ENCODE data around the gene NPHS1. TPM values are rescaled to one million over a fixed set of nuclear protein-coding genes. Genes with fewer than 3 reads are reported as not detected.
"Not testable (repeated sequence)": the region's sequence is repeated elsewhere in the genome, so short reads cannot be mapped to it uniquely, and the experiment has no call there.

Gene NPHS1
- polyA plus RNA-seq, 4 donors, result 0.06 to 0.52 TPM; not detected in 2

DNA sequence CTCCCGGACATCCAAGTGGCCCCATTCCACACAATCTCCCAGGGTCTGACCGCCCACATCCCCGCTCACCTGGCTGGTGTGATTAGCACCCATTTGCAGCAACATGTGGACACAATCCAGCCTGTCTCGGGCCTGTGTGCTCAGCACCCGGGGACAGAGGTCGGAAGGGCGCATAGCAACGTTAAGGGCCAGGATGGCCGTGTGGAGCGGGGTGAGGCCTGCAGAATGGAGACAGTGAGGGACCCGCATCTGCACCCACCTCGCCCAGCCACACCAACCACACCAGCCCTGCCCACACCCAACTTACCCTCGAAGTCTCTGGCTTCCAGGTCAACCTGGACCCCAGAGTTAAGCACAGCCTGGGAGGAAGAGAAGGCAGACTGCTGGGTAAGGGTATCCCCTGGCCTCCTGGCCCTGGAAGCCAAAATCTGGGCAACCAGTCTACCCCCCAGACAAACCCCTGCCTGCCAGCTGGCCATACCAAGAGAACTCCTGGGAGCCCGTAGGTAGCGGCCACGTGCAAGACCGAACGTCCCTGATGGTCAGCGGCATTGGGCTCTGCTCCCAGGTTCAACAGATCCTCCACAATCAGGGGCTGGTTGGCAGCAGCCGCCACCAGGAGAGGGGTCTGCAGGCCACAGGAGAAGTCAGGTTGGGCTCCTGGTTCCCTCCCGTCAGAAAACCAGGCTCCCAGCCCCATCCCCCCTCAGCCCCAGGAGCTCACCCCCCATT is 43.8 kb upstream of the NPHS1 start:
- H3K4me3 ChIP-seq (ENCODE audit: low read depth in 1 of 3, low read length in 3 of 3), result no peak overlapping the region
- H3K36me3 ChIP-seq (ENCODE audit: control insufficient read depth in 3 of 3, insufficient read depth in 2 of 3, low read depth in 1 of 3, low read length in 3 of 3), result peaks cover 0 to 50% (median 9%) of the 10 kb centered on the region in 3 donors
- 91% methylated on average over 21 of the region's 21 CpGs for WGBS, 3 donors
- DNase-seq (no peak), FAIRE-seq (no peak)
- H3K4me1 ChIP-seq (ENCODE audit: control insufficient read depth in 3 of 3, insufficient read depth in 2 of 3, low read depth in 1 of 3, low read length in 2 of 3), result peaks cover 0 to 9% (median 0%) of the 10 kb centered on the region in 3 donors
- H3K27ac ChIP-seq (ENCODE audit: low read depth in 1 of 3, low read length in 2 of 3), result no peak overlapping the region
- H3K9me3 ChIP-seq (ENCODE audit: control insufficient read depth in 2 of 2, insufficient read depth in 1 of 2, low read depth in 1 of 2, low read length in 1 of 2), result no peaks in the 10 kb centered on the region
- peaks cover 0 to 2% (median 0%) of the 10 kb centered on the region in 3 donors for H3K27me3 ChIP-seq (ENCODE audit: control insufficient read depth in 3 of 3, insufficient read depth in 3 of 3, low read length in 3 of 3)

DNA sequence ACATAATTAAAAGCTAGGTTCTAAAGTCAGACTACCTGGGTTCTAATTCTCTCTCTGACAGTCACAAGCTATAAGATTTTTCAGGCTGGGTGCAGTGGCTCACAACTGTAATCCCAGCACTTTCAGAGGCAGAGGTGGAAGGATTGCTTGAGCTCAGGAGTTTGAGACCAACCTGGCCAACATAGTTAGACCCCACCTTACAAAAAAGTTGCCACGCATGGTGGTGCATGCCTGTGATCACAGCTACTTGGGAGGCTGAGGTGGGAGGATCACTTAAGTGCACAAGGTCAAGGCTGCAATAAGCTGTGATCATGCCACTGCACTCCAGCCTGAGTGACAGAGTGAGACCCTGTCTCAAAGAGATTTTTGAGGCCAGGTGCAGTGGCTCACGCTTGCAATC is 42.0 kb upstream of the NPHS1 start:
- H3K27ac ChIP-seq (ENCODE audit: low read depth in 1 of 3, low read length in 2 of 3), result no peak overlapping the region
- WGBS, 3 donors, result 93 to 98% (median 98%) methylated on average over 2 of the region's 2 CpGs
- no peaks in the 10 kb centered on the region for H3K9me3 ChIP-seq (ENCODE audit: control insufficient read depth in 2 of 2, insufficient read depth in 1 of 2, low read depth in 1 of 2, low read length in 1 of 2)
- DNase-seq (no peak), FAIRE-seq (no peak)
- no peaks in the 10 kb centered on the region for H3K27me3 ChIP-seq (ENCODE audit: control insufficient read depth in 3 of 3, insufficient read depth in 3 of 3, low read length in 3 of 3)
- no peak overlapping the region for H3K4me3 ChIP-seq (ENCODE audit: low read depth in 1 of 3, low read length in 3 of 3)
- H3K4me1 ChIP-seq (ENCODE audit: control insufficient read depth in 3 of 3, insufficient read depth in 2 of 3, low read depth in 1 of 3, low read length in 2 of 3), result peaks cover 0 to 9% (median 0%) of the 10 kb centered on the region in 3 donors
- H3K36me3 ChIP-seq (ENCODE audit: control insufficient read depth in 3 of 3, insufficient read depth in 2 of 3, low read depth in 1 of 3, low read length in 3 of 3), result peaks cover 2 to 64% (median 13%) of the 10 kb centered on the region in 3 donors

DNA sequence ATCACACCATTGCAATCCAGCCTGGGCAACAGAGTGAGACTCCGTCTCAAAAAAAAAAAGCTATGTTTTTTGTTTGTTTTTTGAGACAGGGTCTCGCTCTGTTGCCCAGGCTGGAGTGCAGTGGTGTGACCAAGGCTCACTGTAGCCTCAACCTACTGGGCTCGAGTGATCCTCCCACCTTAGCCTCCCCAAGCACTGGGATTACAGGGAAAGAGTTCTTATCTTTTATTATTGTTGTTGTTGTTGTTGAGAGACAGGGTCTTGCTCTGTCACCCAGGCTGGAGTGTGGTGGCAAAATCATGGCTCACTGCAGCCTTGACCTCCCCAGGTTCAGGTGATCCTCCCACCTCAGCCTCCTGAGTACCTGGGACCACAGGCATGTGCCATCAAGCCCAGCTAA is 39.5 kb upstream of the NPHS1 start:
- not testable (repeated sequence) for H3K27me3 ChIP-seq (ENCODE audit: control insufficient read depth in 3 of 3, insufficient read depth in 3 of 3, low read length in 3 of 3); H3K4me1 ChIP-seq (ENCODE audit: control insufficient read depth in 3 of 3, insufficient read depth in 2 of 3, low read depth in 1 of 3, low read length in 2 of 3); DNase-seq; H3K9me3 ChIP-seq (ENCODE audit: control insufficient read depth in 2 of 2, insufficient read depth in 1 of 2, low read depth in 1 of 2, low read length in 1 of 2); H3K27ac ChIP-seq (ENCODE audit: low read depth in 1 of 3, low read length in 2 of 3); FAIRE-seq; H3K4me3 ChIP-seq (ENCODE audit: low read depth in 1 of 3, low read length in 3 of 3)
- H3K36me3 ChIP-seq (ENCODE audit: control insufficient read depth in 3 of 3, insufficient read depth in 2 of 3, low read depth in 1 of 3, low read length in 3 of 3), result peaks cover 8 to 70% (median 22%) of the 10 kb centered on the region in 3 donors
- WGBS, 3 donors, result 95 to 96% (median 95%) methylated on average over 3 of the region's 3 CpGs

DNA sequence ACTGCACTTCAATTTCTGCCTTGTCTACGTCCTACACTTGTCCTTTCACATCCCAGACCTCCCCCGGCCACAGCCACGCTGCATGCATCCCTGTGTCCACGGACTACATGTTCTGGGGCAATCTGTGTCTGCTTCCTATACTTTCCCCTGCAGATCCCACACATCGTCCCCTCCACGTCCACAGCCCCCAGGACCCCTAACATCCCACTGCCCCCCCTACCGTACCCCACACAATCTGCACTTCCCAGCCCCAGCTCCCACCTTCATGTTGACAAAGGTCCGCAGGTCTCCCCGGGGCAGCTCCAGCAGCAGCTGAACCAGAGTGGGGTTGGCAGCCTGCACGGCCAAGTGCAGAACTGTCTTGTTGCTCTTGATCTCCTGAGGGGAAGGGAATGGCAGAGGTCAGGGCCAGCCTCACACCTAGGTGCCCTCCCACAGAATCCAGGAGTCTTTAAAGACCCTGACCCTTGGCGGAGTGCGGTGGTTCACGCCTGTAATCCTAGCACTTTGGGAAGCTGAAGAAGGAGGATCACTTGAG is 37.9 kb upstream of the NPHS1 start:
- DNase-seq (no peak), FAIRE-seq (no peak)
- 93 to 95% (median 93%) methylated on average over 13 of the region's 13 CpGs for WGBS, 3 donors
- Histone ChIP-seq H3K27me3 (ENCODE audit: control insufficient read depth in 3 of 3, insufficient read depth in 3 of 3, low read length in 3 of 3) (no peaks in the 10 kb centered on the region), H3K36me3 (ENCODE audit: control insufficient read depth in 3 of 3, insufficient read depth in 2 of 3, low read depth in 1 of 3, low read length in 3 of 3) (peaks cover 8 to 55% (median 19%) of the 10 kb centered on the region in 3 donors), H3K9me3 (ENCODE audit: control insufficient read depth in 2 of 2, insufficient read depth in 1 of 2, low read depth in 1 of 2, low read length in 1 of 2) (no peaks in the 10 kb centered on the region), H3K27ac (ENCODE audit: low read depth in 1 of 3, low read length in 2 of 3) (no peak overlapping the region), H3K4me3 (ENCODE audit: low read depth in 1 of 3, low read length in 3 of 3) (no peak overlapping the region), H3K4me1 (ENCODE audit: control insufficient read depth in 3 of 3, insufficient read depth in 2 of 3, low read depth in 1 of 3, low read length in 2 of 3) (no peaks in the 10 kb centered on the region)

DNA sequence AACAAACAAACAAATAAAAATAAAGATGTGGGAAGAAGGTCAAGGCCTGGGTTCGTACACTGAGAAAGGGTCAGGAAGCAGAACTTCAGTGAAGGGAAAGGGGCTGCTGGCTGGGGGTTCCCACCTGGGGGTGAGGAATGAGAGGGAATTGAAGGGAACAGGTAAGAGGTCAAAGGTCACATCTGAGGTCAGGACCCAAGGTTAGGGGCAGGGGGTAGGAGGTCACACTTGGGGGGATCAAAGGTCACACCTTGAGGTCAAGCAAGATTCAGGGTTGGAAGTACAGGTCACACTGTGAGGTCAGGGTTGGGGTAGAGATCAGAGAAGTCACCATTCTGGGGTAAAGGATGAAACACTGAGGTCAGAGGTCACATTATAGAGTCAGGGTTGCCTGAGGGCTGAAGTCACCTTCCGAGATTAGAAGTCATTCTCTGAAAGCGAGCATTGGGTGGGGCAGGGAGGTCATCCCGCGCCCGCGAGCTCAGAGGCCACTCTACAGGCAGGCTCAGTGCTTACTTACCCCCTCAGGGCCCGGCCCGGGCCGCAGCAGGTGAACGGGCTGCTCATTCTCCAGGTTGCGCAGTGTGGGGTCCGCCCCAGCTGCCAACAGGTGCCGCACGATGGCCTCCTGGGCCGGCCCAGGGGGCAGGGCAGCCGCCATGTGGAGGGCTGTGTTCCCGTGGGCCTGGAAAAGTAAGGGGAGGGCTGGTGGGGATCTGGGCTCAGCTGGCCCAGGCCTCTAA is 37.2 kb upstream of the NPHS1 start:
- Histone ChIP-seq H3K27ac (ENCODE audit: low read depth in 1 of 3, low read length in 2 of 3) (no peak overlapping the region), H3K9me3 (ENCODE audit: control insufficient read depth in 2 of 2, insufficient read depth in 1 of 2, low read depth in 1 of 2, low read length in 1 of 2) (no peaks in the 10 kb centered on the region), H3K27me3 (ENCODE audit: control insufficient read depth in 3 of 3, insufficient read depth in 3 of 3, low read length in 3 of 3) (no peaks in the 10 kb centered on the region), H3K36me3 (ENCODE audit: control insufficient read depth in 3 of 3, insufficient read depth in 2 of 3, low read depth in 1 of 3, low read length in 3 of 3) (peaks cover 8 to 50% (median 19%) of the 10 kb centered on the region in 3 donors), H3K4me1 (ENCODE audit: control insufficient read depth in 3 of 3, insufficient read depth in 2 of 3, low read depth in 1 of 3, low read length in 2 of 3) (no peaks in the 10 kb centered on the region), H3K4me3 (ENCODE audit: low read depth in 1 of 3, low read length in 3 of 3) (no peak overlapping the region)
- FAIRE-seq, result no peak
- 92 to 99% (median 94%) methylated on average over 15 to 18 of the region's 18 CpGs for WGBS, 3 donors
- DNase-seq, result no peak

DNA sequence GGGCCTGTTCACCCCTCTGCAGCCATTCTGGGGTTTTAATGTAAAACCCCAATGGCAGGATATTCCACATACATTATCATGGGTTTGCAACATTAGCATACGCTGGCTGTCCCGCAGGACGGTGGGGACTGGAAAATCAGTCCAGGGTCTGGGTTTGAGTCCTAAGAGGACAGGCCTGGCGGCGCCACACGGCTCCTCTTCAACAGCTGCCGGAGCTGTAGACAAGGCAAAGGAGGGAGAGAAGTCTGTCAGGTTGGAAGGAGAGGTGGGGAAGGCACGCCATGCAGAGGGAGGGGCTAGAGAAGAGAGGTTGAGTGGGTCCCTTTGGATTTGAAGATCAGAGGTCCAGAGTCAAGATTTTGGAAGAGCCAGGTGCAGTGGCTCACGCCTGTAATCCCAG is 36.1 kb upstream of the NPHS1 start:
- no peak for FAIRE-seq
- peaks cover 8 to 42% (median 19%) of the 10 kb centered on the region in 3 donors for H3K36me3 ChIP-seq (ENCODE audit: control insufficient read depth in 3 of 3, insufficient read depth in 2 of 3, low read depth in 1 of 3, low read length in 3 of 3)
- WGBS, 3 donors, result 94% methylated on average over 9 of the region's 9 CpGs

DNA sequence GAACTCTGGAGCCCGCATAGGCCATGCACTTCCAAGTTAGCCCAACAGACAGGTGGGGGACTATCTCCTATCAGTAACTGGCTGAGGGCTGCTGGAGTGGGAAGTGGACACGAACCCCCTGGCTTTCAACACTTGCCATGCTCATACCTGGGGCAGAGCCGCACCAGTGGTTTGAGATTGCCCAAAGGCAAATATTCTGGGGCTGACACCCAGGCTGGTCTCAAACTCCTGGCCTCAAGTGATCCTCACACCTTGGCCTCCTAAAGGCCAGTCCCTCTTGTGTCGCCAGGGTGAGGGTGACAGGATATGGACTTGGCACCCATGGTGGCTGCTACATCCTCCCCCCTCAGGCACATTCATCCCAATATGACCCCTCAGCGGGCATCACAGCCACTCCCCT is 34.9 kb upstream of the NPHS1 start:
- no peak overlapping the region for H3K27ac ChIP-seq (ENCODE audit: low read depth in 1 of 3, low read length in 2 of 3)
- H3K9me3 ChIP-seq (ENCODE audit: control insufficient read depth in 2 of 2, insufficient read depth in 1 of 2, low read depth in 1 of 2, low read length in 1 of 2), result no peaks in the 10 kb centered on the region
- DNase-seq (no peak), FAIRE-seq (no peak)
- H3K4me3 ChIP-seq (ENCODE audit: low read depth in 1 of 3, low read length in 3 of 3), result no peak overlapping the region
- H3K36me3 ChIP-seq (ENCODE audit: control insufficient read depth in 3 of 3, insufficient read depth in 2 of 3, low read depth in 1 of 3, low read length in 3 of 3), result peaks cover 8 to 38% (median 13%) of the 10 kb centered on the region in 3 donors
- no peaks in the 10 kb centered on the region for H3K4me1 ChIP-seq (ENCODE audit: control insufficient read depth in 3 of 3, insufficient read depth in 2 of 3, low read depth in 1 of 3, low read length in 2 of 3)
- 93 to 97% (median 94%) methylated on average over 5 of the region's 5 CpGs for WGBS, 3 donors
- H3K27me3 ChIP-seq (ENCODE audit: control insufficient read depth in 3 of 3, insufficient read depth in 3 of 3, low read length in 3 of 3), result no peaks in the 10 kb centered on the region

More for the DNA sequence above, 36.1 kb upstream of the NPHS1 start:
- Histone ChIP-seq H3K27me3 (ENCODE audit: control insufficient read depth in 3 of 3, insufficient read depth in 3 of 3, low read length in 3 of 3) (no peaks in the 10 kb centered on the region), H3K4me1 (ENCODE audit: control insufficient read depth in 3 of 3, insufficient read depth in 2 of 3, low read depth in 1 of 3, low read length in 2 of 3) (no peaks in the 10 kb centered on the region), H3K4me3 (ENCODE audit: low read depth in 1 of 3, low read length in 3 of 3) (no peak overlapping the region), H3K9me3 (ENCODE audit: control insufficient read depth in 2 of 2, insufficient read depth in 1 of 2, low read depth in 1 of 2, low read length in 1 of 2) (no peaks in the 10 kb centered on the region), H3K27ac (ENCODE audit: low read depth in 1 of 3, low read length in 2 of 3) (no peak overlapping the region)
- no peak for DNase-seq

DNA sequence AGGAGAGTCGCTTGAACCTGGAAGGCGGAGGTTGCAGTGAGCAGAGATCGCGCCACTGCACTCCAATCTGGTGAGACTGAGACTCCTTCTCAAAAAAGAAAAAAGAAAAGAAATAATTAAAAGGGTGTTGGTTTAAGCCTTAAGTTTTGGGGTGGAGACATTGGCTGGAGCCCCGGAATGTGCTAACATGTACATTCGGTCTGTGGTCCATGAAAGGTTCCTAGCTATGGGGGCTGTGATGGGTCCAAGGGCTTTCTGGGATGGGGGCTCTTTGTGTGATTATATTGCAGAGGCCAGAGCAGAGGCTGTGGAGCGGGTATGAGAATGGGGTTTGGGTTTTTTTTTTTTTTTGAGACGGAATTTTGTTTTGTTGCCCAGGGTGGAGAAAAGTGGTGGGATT is 33.6 kb upstream of the NPHS1 start:
- peaks cover 8 to 34% (median 13%) of the 10 kb centered on the region in 3 donors for H3K36me3 ChIP-seq (ENCODE audit: control insufficient read depth in 3 of 3, insufficient read depth in 2 of 3, low read depth in 1 of 3, low read length in 3 of 3)
- 96 to 97% (median 96%) methylated on average over 7 of the region's 8 CpGs for WGBS, 3 donors
- H3K9me3 ChIP-seq (ENCODE audit: control insufficient read depth in 2 of 2, insufficient read depth in 1 of 2, low read depth in 1 of 2, low read length in 1 of 2), result no peaks in the 10 kb centered on the region
- no peak overlapping the region for H3K4me3 ChIP-seq (ENCODE audit: low read depth in 1 of 3, low read length in 3 of 3)
- no peak for FAIRE-seq
- H3K4me1 ChIP-seq (ENCODE audit: control insufficient read depth in 3 of 3, insufficient read depth in 2 of 3, low read depth in 1 of 3, low read length in 2 of 3), result no peaks in the 10 kb centered on the region
- no peak for DNase-seq
- no peaks in the 10 kb centered on the region for H3K27me3 ChIP-seq (ENCODE audit: control insufficient read depth in 3 of 3, insufficient read depth in 3 of 3, low read length in 3 of 3)
- no peak overlapping the region for H3K27ac ChIP-seq (ENCODE audit: low read depth in 1 of 3, low read length in 2 of 3)

Data from small intestine (tissue), 7 donors.